Activated naive CD4-positive, alpha-beta T cell treated with Interleukin-2 at 50 U/mL for 16 hours (primary cell): ENCODE measurements around the gene RAB20.
"Not testable (repeated sequence)": the region's sequence is repeated elsewhere in the genome, so short reads cannot be mapped to it uniquely, and the experiment has no call there.

Source experiments
- DNase-seq: peaks from one replicate; pipeline ENCODE4 v3.0.0-alpha.2; 2020

The RAB20 gene

DNA sequence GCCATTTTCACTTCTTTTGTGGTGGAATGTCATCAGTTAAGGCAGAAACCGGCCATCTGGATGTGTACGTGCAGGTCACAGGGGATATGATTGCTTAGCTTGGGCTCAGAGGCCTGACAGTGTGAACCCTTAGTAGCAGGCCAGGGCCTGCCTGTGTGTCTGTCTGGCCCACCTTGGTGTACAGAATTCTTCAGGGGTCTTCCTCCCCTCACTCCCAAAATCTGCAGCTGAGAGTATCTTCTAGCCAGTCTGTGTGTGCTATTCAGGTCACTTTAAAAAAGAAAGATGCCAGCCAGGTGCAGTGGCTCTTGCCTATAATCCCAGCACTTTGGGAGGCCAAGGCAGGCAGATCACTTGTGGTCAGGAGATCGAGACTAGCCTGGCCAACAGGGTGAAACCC lies 74.6 kb downstream of the RAB20 start:
- not testable (repeated sequence) for DNase-seq

DNA sequence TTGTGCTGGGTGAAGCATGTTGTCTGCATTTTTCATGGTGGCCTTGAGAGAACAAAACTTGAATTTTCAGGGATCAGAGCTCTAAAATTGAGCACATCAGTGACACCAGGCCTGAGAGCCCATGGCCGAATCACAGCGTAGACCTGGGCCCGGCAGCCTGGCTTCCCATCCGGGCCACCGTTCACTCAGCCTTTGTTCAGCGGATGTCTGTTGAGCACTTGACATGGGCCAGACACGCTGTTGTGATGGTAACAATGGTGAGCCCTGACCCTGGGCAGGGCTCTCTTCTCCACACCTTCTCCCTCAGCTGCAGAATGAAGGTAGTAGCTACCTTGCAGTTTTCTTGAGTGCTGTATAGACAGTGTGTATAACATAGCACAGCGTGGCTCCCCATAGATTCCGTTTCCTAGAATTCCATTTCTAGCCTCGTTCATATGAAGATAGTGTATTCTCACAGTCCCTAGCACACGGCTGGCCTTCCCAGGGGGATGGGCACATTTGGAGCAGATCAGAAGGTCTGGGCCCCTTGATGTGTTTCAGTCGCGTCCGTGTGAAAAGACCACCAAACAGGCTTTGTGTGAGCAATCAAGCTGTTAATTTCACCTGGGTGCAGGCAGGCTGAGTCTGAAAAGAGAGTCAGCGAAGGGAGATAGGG lies 75.3 kb downstream of the RAB20 start:
- no peak for DNase-seq

DNA sequence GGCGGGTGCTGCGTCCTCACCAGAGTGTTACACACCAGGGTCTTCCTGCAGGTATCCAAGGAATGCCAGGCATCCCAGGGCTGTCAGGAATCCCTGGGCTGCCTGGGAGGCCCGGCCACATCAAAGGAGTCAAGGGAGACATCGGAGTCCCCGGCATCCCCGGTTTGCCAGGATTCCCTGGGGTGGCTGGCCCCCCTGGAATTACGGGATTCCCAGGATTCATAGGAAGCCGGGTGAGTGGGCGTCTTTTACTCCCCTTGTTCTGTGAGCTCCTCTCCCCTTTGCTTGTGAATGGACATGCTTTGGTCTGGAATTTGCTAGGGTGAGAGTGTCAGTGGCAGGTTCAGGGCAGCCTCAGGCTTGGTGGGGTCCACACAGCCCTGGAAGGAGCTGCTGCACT lies 75.9 kb downstream of the RAB20 start:
- DNase-seq: no peak

DNA sequence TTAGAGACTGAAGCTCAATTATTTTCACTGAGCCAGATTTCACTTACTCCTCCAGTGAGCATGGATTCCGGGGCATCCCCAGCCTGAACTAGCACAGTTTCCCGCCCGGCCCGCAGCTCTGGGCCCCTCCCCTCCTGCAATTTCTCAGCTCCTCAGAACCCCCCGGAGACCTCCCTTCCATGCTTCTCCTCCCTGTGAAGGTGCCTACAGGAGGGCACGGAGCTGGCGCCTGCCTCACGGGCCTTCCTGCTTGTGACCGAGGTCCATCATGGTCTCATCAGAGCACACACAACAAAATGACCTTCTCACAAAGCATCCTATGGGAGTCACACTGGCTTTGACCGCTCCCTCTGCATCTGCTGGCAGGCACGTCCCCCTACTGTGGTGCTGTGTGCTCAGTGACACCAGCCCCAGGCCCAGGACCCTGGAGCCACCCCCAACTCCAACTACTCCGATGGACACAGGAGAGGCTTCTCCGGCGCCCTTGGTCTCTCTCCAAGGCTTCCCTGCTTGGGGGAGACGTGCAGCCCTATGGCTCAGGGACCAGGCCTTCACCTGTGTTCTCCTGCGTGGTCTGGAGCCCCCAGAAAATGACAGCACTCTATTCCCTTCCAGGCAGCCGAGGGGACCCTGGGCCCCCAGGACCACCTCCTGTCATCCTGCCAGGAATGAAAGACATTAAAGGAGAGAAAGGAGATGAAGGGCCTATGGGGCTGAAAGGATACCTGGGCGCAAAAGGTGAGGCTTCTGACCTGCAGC lies 77.1 kb downstream of the RAB20 start:
- DNase-seq: no peak

DNA sequence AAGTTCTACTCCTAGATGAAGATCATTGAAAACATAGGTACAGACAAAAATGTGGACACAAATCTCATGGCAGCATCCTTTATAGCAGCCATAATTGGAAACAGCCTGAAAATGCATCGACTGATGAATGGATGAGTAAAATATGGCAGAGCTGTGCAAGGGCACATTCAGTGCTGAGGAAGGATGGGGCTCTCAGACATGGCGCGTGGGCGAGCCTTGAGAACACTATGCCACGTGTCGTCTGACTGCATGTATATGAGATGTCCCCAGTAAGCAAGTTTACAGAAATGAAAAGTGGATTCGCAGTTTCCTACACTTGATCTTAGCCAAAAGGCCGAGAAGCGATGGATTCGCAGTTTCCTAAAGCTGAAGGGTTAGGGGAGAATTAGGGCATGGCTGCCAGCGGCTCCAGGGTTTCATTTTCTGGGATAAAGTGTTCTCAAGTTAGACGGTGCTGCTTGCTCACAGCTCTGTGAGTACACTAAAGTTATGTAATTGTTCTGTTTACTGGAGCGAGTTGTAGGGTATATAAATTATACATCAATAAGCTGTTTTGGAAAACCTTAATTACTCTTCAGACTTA lies 78.0 kb downstream of the RAB20 start:
- DNase-seq: no peak

DNA sequence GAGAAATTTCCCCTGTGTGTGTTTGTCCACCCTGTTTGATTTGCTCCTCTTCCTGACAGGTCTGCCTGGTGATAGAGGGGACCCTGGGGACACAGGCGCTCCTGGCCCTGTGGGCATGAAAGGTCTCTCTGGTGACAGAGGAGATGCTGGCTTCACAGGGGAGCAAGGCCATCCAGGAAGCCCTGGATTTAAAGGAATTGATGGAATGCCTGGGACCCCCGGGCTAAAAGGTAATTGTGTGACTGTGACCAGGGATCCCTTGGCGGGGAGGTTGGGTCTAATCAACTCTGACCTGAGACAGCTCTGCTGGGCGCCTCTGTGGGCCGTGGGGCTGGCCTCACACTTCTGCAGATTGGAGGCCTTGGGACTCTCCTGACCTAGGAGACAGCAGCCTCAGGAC lies 81.4 kb downstream of the RAB20 start:
- no peak for DNase-seq

DNA sequence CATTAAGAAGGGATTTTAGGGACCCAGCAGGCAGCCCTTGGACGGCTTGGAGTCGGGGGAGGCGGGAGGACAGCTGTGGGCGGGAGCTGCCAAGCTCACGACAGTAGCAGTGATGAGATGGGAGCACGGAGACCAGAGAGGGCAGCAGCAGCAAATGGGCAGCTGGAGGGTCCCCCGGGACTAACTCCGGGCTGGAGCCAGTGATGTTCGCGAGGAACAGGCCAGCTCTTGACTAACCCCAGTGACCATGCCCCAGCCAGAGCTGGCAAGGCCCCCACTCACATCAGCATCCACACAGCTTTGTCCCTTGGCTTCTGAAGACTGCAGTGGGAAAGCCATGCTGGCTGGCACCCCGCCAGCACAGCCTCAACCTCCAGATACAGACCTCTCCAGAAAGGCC lies 81.9 kb downstream of the RAB20 start:
- DNase-seq: no peak

DNA sequence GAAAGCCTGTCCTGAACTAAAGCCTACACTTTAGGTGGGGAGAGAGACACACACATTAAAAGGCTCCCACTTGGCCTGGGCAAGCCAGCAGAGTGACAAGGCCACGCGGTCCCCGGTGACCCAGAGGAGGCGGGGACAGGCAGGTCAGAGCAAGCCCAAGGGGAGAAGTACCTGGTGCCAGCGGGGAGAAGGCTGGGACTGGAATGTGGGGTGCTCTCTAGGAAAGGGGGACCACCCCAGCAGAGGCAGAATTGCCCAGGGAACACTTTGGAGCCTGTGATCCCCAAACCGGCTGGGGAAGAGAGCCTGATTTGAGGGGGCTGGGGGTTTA lies 82.3 kb downstream of the RAB20 start:
- DNase-seq: no peak

- DNase-seq: no peak
These were observed 82.9 kb downstream of the RAB20 start for GRCh38 chr13:110478405-110479214.

GRCh38 chr13:110477706-110478245 lies 83.7 kb downstream of the RAB20 start:
- DNase-seq: no peak

DNA sequence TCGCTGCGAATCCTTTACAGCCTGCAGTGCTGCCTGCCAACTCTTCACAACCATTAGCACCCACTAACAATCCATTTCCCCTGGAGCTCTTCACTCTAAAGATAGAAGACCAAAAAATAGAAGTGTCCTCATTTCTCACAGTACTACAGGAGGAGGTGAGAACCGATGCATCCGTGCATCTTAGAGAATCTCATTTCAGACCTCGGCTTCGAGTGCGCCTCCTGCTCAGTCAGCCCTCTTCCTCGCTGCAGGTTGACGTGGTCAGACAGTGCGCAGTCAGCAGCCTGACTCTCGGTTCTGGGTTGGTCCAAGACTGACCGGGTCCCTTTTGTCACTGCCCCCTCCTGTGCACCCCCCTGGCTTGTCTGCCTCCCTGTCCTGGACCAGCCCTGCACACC lies 85.3 kb downstream of the RAB20 start:
- no peak for DNase-seq

- DNase-seq: no peak
These were observed 85.8 kb downstream of the RAB20 start for GRCh38 chr13:110475550-110476219.

- no peak for DNase-seq
These were observed 86.4 kb downstream of the RAB20 start for GRCh38 chr13:110475117-110475516.

DNA sequence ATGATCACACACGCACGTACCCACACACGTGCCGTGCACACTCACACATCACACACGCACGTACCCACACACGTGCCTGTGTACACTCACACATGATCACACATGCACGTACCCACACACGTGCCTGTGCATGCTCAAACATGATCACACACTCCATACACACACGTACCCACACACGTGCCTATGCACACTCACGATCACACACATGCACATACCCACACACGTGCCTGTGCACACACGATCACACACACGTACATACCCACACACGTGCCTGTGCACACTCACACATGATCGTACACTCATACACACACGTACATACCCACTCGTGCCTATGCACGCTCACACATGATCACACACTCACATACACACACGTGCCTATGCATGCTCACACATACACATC lies 86.8 kb downstream of the RAB20 start:
- DNase-seq: no peak
